Liver (tissue), 9 donors: Measurements from ENCODE around the gene KCTD12. TPM values are rescaled to one million over a fixed set of nuclear protein-coding genes. Genes with fewer than 3 reads are reported as not detected.

ENCODE experiments used
- DNase-seq: peaks from one replicate; pipeline ENCODE4 v3.0.0-alpha.2; 2017; ENCODE audit warnings: low spot score
- H3K27ac ChIP-seq, 2 donors: one replicate each; pipeline ENCODE4 v1.7.0; 2013; ENCODE audit warnings: inconsistent platforms in 2 of 2, low read length in 2 of 2, control low read depth in 1 of 2, low read depth in 1 of 2, mild to moderate bottlenecking in 1 of 2
- H3K27me3 ChIP-seq, 4 donors: one replicate each; pipeline versions ENCODE4 v1.6.1 to v1.7.0; 2013; ENCODE audit warnings: low read length in 3 of 4, inconsistent platforms in 1 of 4, mild to moderate bottlenecking in 1 of 4, moderate library complexity in 1 of 4; ENCODE audit not compliant: control insufficient read depth in 4 of 4, insufficient read depth in 4 of 4
- H3K36me3 ChIP-seq, 4 donors: one replicate each; pipeline versions ENCODE4 v1.6.1 to v1.7.0; 2013; ENCODE audit warnings: low read length in 3 of 4, mild to moderate bottlenecking in 3 of 4, low read depth in 1 of 4, moderate library complexity in 1 of 4; ENCODE audit not compliant: control insufficient read depth in 4 of 4, insufficient read depth in 3 of 4
- H3K4me1 ChIP-seq, 4 donors: one replicate each; pipeline versions ENCODE4 v1.6.1 to v1.7.0; 2013; ENCODE audit warnings: low read length in 3 of 4, mild to moderate bottlenecking in 3 of 4, moderate library complexity in 1 of 4; ENCODE audit not compliant: control insufficient read depth in 4 of 4, insufficient read depth in 4 of 4
- H3K4me3 ChIP-seq, 3 donors: one replicate each; pipeline versions ENCODE4 v1.6.1 to v1.7.0; 2013; ENCODE audit warnings: low read length in 3 of 3, control low read depth in 1 of 3, low read depth in 1 of 3, mild to moderate bottlenecking in 1 of 3
- H3K9ac ChIP-seq, 2 donors: one replicate each; pipeline ENCODE4 v1.7.0; 2013; ENCODE audit warnings: low read length in 2 of 2, mild to moderate bottlenecking in 2 of 2, moderate library complexity in 2 of 2, control low read depth in 1 of 2, low read depth in 1 of 2
- H3K9me3 ChIP-seq, 4 donors: one replicate each; pipeline versions ENCODE4 v1.6.1 to v1.7.0; 2013; ENCODE audit warnings: low read length in 3 of 4; ENCODE audit not compliant: control insufficient read depth in 4 of 4
- ATF3 ChIP-seq: IDR thresholded peaks from 2 replicates; pipeline ENCODE4 v1.6.1; 2016; ENCODE audit warnings: antibody characterized with exemption
- EGR1 ChIP-seq, 2 donors: IDR thresholded peaks; 2 replicates each; pipeline ENCODE4 v1.6.1; 2016 to 2018; ENCODE audit warnings: antibody characterized with exemption in 2 of 2, low read depth in 2 of 2
- GABPA ChIP-seq, 2 donors: IDR thresholded peaks in 1 of 2; conservative IDR thresholded peaks in 1 of 2; 2 replicates each; pipeline ENCODE4 v1.6.1; 2016; ENCODE audit warnings: antibody characterized with exemption in 2 of 2, mild to moderate bottlenecking in 1 of 2, moderate library complexity in 1 of 2
- HNF4G ChIP-seq: IDR thresholded peaks from 2 replicates; pipeline ENCODE4 v1.6.1; 2016; ENCODE audit warnings: antibody characterized with exemption
- MAX ChIP-seq: IDR thresholded peaks from 2 replicates; pipeline ENCODE4 v1.6.1; 2016; ENCODE audit warnings: antibody characterized with exemption
- NR2F2 ChIP-seq: IDR thresholded peaks from 2 replicates; pipeline ENCODE4 v1.6.1; 2016; ENCODE audit warnings: antibody characterized with exemption
- RAD21 ChIP-seq, 2 donors: IDR thresholded peaks; 2 replicates each; pipeline ENCODE4 v1.6.1; 2016; ENCODE audit warnings: antibody characterized with exemption in 2 of 2, mild to moderate bottlenecking in 2 of 2
- REST ChIP-seq: IDR thresholded peaks from 2 replicates; pipeline ENCODE4 v1.6.1; 2016; ENCODE audit warnings: antibody characterized with exemption, mild to moderate bottlenecking
- RXRA ChIP-seq, 2 donors: IDR thresholded peaks; 2 replicates each; pipeline ENCODE4 v1.6.1; 2017 to 2018; ENCODE audit warnings: antibody characterized with exemption in 2 of 2, mild to moderate bottlenecking in 1 of 2
- TAF1 ChIP-seq: conservative IDR thresholded peaks from 2 replicates; pipeline ENCODE4 v1.6.1; 2016; ENCODE audit warnings: antibody characterized with exemption, mild to moderate bottlenecking
- YY1 ChIP-seq: IDR thresholded peaks from 2 replicates; pipeline ENCODE4 v1.6.1; 2016; ENCODE audit warnings: antibody characterized with exemption, mild to moderate bottlenecking
- ZBTB33 ChIP-seq: IDR thresholded peaks from 2 replicates; pipeline ENCODE4 v1.6.1; 2016; ENCODE audit warnings: antibody characterized with exemption
- WGBS: extraction: QIAGEN DNeasy Blood & Tissue Kit; methylation state at CpG from one replicate; pipeline ENCODE4 v1.1.7; 2013; 5-methylcytosine and 5-hydroxymethylcytosine counted together
- polyA plus RNA-seq, 2 donors: library from polyadenylated mRNA; stranded (reverse) in 1 of 2; unstranded in 1 of 2; fragments of 200-250 nt in 1 of 2; fragments of >200 nt in 1 of 2; fragmentation: Nextera tagmentation in 1 of 2; extraction: Ambion mirVana in 1 of 2; gene quantifications; one replicate each; pipeline versions ENCODE4 v1.2.1 to v1.2.3, GENCODE V29; 2013 to 2015
- total RNA-seq, 2 donors: library from RNA; depleted of rRNA; stranded (reverse); fragments of >200 nt; gene quantifications; one replicate each; pipeline ENCODE4 v1.2.3, GENCODE V29; 2014
- donor health status: healthy.
- donor health status: healthy.
- donor health status: healthy.
- donor health status: healthy.
- donor health status: healthy.

KCTD12 gene
- total and polyA plus RNA-seq, 4 donors, result 1.5 to 14.8 (median 6.6) TPM

GRCh38 chr13:76913898-76914297 is 27.7 kb upstream of the KCTD12 start:
- Histone ChIP-seq H3K4me3 (no peak overlapping the region), H3K9me3 (no peaks in the 10 kb centered on the region), H3K27me3 (peaks cover 0 to 4% (median 1%) of the 10 kb centered on the region in 4 donors), H3K4me1 (no peaks in the 10 kb centered on the region), H3K27ac (no peak overlapping the region), H3K36me3 (no peaks in the 10 kb centered on the region), H3K9ac (no peak overlapping the region)
- no peak for DNase-seq
- 64% methylated on average over 4 of the region's 4 CpGs for WGBS
- no peak for TF ChIP-seq MAX
- TF ChIP-seq RAD21 (IDR thresholded peaks at IDR 0.05), result no peak
- no peak for TF ChIP-seq TAF1
- TF ChIP-seq REST, result no peak
- TF ChIP-seq ZBTB33, result no peak
- no peak for TF ChIP-seq EGR1 (IDR thresholded peaks at IDR 0.05; ENCODE audit: low read depth in 2 of 2)
- TF ChIP-seq HNF4G, result no peak
- no peak for TF ChIP-seq YY1
- no peak for TF ChIP-seq NR2F2
- no peak for TF ChIP-seq ATF3

- H3K4me3 ChIP-seq, result no peak overlapping the region
- TF ChIP-seq GABPA (IDR thresholded peaks at IDR 0.05 in 1 of 2, conservative IDR thresholded peaks at IDR 0.05 in 1 of 2) (no peak), MAX (no peak), RXRA (IDR thresholded peaks at IDR 0.05) (no peak), RAD21 (IDR thresholded peaks at IDR 0.05) (no peak), REST (no peak), HNF4G (no peak)
- no peaks in the 10 kb centered on the region for H3K36me3 ChIP-seq
- H3K27me3 ChIP-seq, result peaks cover 0 to 4% (median 1%) of the 10 kb centered on the region in 4 donors
- WGBS, result 86% methylated on average over 3 of the region's 3 CpGs
- DNase-seq, result no peak
- H3K4me1 ChIP-seq, result no peaks in the 10 kb centered on the region
- no peak overlapping the region for H3K9ac ChIP-seq
- no peak overlapping the region for H3K27ac ChIP-seq
- no peaks in the 10 kb centered on the region for H3K9me3 ChIP-seq
These were observed 26.3 kb upstream of the KCTD12 start for GRCh38 chr13:76912476-76912875.
